NB4 (cell line): ENCODE data around the gene SUN2.

ENCODE experiments used
- CTCF ChIP-seq: IDR thresholded peaks from one replicate; pipeline ENCODE4 v1.5.1; 2012; ENCODE audit warnings: low read depth, low read length
- MAX ChIP-seq: IDR thresholded peaks from 2 replicates; pipeline ENCODE4 v1.6.1; 2011; ENCODE audit warnings: low read depth, low read length

GRCh38 chr22:38706901-38707195 is 49.0 kb downstream of the SUN2 start:
- no peak for TF ChIP-seq CTCF
- TF ChIP-seq MAX, result no peak
